ACC112 (cell line): ENCODE results near the gene TOGARAM2.

Experiments used
- H2AFZ ChIP-seq: fragments of 200-600 bp; sonication (generic); one replicate; pipeline ENCODE4 v1.6.0; 2017; ENCODE audit warnings: antibody characterized with exemption, low read length; ENCODE audit not compliant: unreplicated experiment
- H3K27ac ChIP-seq: fragments of 200-600 bp; sonication (generic); 2 replicates; pipeline ENCODE4 v1.5.1; 2014; ENCODE audit warnings: low read depth, mild to moderate bottlenecking, antibody characterized with exemption, low read length, moderate library complexity
- H3K27me3 ChIP-seq: fragments of 200-600 bp; sonication (generic); 2 replicates; pipeline ENCODE4 v1.6.1; 2014; ENCODE audit warnings: mild to moderate bottlenecking, antibody characterized with exemption, low read length, moderate library complexity, mixed read lengths; ENCODE audit not compliant: insufficient read depth
- H3K36me3 ChIP-seq: fragments of 200-600 bp; sonication (generic); 2 replicates; pipeline ENCODE4 v1.6.1; 2016; ENCODE audit warnings: mild to moderate bottlenecking, antibody characterized with exemption, low read length, moderate library complexity, mixed read lengths; ENCODE audit not compliant: insufficient read depth
- H3K4me1 ChIP-seq: fragments of 200-600 bp; sonication (generic); one replicate; pipeline ENCODE4 v1.6.1; 2016; ENCODE audit warnings: low read length, mixed read lengths; ENCODE audit not compliant: insufficient read depth, unreplicated experiment, control insufficient read depth
- H3K4me3 ChIP-seq: fragments of 200-600 bp; sonication (generic); 2 replicates; pipeline ENCODE4 v1.5.1; 2014; ENCODE audit warnings: mild to moderate bottlenecking, low read depth, low read length
- H3K79me2 ChIP-seq: fragments of 200-600 bp; sonication (generic); one replicate; pipeline ENCODE4 v1.6.0; 2016; ENCODE audit warnings: low read length; ENCODE audit not compliant: control insufficient read depth, unreplicated experiment, insufficient read depth

TOGARAM2 gene

DNA sequence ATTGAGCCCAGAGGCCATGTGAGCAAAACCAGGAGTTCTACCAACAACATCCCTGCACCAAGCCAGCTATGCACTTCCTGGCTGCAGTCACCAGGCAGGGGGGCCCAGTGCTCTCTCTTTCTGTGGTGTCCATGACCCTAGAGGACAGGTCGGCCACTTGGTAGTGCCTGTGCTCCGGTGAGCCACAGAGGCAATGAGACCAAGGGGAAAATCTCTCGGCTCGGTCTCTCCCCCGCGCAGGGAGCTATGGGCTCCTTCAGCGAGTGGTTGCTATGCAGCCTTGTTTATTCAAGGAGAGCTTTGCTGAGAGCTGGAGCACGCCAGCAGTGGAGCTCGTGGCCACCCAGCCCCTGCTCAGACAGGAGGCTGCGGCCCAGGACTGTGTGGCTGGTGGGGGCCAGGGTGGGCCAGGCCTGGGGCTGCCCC is at the start of gene TOGARAM2:
Gene TOGARAM2, plus strand, starts transcription at position 283 of the 426 bp plus-strand sequence. CDS start 13,537 bp downstream, outside the sequence.
- Histone ChIP-seq H3K27me3 (no peaks in the 10 kb centered on the region), H3K27ac (no peak within 1 kb of the TSS), H3K36me3 (no peaks in the 10 kb centered on the region), H2AFZ (no peak within 1 kb of the TSS), H3K4me1 (no peaks in the 10 kb centered on the region), H3K79me2 (no peaks in the 10 kb centered on the region), H3K4me3 (no peak within 1 kb of the TSS)

DNA sequence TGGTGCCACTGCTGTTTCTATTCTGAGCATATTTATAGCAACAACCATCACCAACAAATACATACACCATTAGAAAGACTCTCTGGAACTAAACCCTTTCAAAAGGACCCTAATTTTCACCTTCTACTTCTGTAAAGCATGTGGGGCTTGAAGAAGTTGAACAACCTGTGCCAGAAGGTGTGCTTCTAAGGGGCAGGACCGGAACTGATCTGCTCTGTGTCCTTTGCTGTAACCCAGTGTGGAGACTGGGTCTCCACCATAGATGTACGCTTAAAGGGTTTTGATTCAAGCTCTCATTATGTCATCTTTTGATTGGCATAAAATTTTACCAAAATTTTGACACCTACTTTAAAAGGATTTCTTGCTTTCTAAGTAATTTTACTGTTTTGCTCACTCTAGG is 46.3 kb upstream of the TOGARAM2 start:
- Histone ChIP-seq H3K4me3 (no peak overlapping the region), H3K79me2 (peaks cover 32% of the 10 kb centered on the region), H3K4me1 (peaks cover 3% of the 10 kb centered on the region), H3K27ac (no peak overlapping the region), H3K27me3 (no peaks in the 10 kb centered on the region), H2AFZ (no peak overlapping the region), H3K36me3 (peaks cover 51% of the 10 kb centered on the region)

DNA sequence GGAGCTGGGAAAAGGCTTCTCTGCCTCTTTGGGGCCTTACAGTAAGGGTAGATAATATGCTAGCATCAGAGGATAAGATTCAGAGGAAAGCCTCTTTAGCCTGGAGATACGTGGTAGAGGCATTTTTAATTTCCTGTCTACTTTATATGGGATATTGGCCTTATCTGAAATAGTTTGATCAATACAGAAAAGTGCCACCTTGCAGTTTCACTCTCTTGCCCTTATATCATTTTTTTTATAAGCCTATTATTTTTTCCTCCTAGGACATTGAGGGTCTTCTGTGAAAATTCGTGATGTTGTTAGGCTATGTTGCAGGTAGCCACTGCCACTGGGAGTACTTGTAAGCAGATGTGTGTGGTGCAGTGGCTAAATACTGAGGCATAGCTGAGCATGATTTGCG is 40.1 kb upstream of the TOGARAM2 start:
- peaks cover 52% of the 10 kb centered on the region for H3K36me3 ChIP-seq
- H3K4me1 ChIP-seq, result no peaks in the 10 kb centered on the region
- no peak overlapping the region for H3K4me3 ChIP-seq
- no peak overlapping the region for H3K27ac ChIP-seq
- no peaks in the 10 kb centered on the region for H3K27me3 ChIP-seq
- no peak overlapping the region for H2AFZ ChIP-seq
- H3K79me2 ChIP-seq, result peaks cover 8% of the 10 kb centered on the region

GRCh38 chr2:28944535-28945248 is 36.4 kb upstream of the TOGARAM2 start:
- Histone ChIP-seq H3K27ac (no peak overlapping the region), H3K79me2 (no peaks in the 10 kb centered on the region), H3K27me3 (no peaks in the 10 kb centered on the region), H3K36me3 (peaks cover 63% of the 10 kb centered on the region), H3K4me1 (no peaks in the 10 kb centered on the region), H2AFZ (no peak overlapping the region), H3K4me3 (no peak overlapping the region)

DNA sequence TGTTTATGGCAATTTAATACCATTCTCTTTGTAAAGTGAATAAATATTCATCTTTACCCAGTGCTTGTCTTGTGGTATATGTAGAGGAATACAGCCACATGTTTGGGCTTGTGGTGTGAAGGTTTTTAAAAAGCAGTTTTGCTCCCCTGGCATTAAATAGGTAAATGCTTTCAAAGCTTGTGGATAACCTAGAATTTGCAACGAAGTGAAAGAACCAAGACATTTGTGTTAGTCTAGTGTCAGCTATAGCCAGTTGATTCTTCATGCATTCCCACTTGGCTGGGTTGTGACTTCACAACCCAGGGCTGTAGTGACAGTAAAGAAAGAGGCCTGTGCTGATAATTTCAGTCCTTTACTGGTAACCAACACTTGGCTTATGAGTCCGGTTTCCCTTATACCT is 32.9 kb upstream of the TOGARAM2 start:
- Histone ChIP-seq H3K4me3 (no peak overlapping the region), H3K4me1 (peaks cover 27% of the 10 kb centered on the region), H3K27ac (no peak overlapping the region), H3K79me2 (no peaks in the 10 kb centered on the region), H3K27me3 (no peaks in the 10 kb centered on the region), H2AFZ (no peak overlapping the region), H3K36me3 (peaks cover 50% of the 10 kb centered on the region)

GRCh38 chr2:28949190-28949589 is 31.9 kb upstream of the TOGARAM2 start:
- peaks cover 41% of the 10 kb centered on the region for H3K36me3 ChIP-seq
- no peaks in the 10 kb centered on the region for H3K27me3 ChIP-seq
- H3K4me3 ChIP-seq, result no peak overlapping the region
- H3K79me2 ChIP-seq, result no peaks in the 10 kb centered on the region
- H2AFZ ChIP-seq, result no peak overlapping the region
- H3K4me1 ChIP-seq, result peaks cover 27% of the 10 kb centered on the region
- no peak overlapping the region for H3K27ac ChIP-seq

DNA sequence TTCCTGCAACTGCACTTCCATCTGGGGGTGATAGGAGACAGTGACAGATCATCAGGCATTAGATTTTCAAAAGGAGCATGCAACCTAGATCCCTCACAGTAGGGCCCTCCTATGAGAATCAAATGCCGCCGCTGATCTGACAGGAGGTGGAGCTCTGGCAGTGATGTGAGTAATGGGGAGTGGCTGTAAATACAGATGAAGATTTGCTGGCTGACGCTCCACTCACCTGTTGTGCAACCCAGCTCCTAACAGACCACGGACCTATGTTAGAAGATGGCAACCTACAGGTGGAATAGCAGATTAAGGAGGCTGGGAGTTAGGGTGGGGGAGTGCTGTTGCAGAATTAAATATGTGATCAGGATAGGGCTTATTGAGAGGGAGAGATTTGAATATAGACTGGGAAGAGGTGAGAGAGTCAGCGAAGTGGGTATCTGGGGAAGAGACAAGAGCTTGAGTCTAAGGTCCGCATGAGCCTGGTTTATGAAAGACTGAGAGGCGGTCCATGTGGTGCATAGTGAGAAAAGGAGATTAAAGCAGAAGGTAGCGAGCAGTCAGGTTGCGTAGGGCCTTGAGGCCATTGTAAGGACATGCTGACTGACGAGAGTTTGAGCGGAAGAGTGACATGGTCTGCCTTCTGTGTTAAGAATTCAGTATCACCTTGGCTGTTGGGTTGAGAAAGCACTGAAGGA is 31.3 kb upstream of the TOGARAM2 start:
- Histone ChIP-seq H2AFZ (no peak overlapping the region), H3K27ac (no peak overlapping the region), H3K4me1 (peaks cover 27% of the 10 kb centered on the region), H3K79me2 (no peaks in the 10 kb centered on the region), H3K27me3 (no peaks in the 10 kb centered on the region), H3K4me3 (no peak overlapping the region), H3K36me3 (peaks cover 39% of the 10 kb centered on the region)

DNA sequence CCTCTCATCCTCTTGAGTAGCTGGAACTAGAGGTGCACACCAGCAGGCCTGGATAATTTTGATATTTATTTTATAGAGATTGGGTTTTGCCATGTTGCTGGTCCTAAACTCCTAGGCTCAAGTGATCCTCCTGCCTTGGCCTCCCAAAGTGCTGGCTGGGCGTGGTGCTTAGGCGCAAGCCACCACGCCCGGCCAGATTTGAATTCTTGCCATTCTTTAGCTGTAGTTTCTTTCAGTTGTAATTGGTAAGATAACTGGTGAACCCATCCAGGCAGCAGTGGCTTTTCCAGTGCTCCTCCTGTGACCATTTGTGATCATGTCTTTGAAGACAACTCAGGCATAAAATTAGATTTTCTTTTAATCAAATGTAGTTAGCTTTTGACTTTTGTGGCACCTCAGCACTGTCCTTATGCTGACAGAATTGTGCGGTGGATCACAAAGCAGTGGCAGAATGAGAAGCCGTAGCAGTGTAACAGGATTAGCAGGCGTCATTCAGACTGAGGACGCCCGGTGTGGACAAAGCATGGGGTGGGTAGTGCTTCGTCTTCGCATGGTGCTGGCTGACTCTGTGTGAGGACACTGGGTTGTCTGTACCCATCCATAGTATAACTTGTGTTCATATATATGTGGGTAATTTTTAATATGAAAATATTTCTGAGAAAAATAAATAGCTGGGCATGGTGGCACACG is 30.0 kb upstream of the TOGARAM2 start:
- Histone ChIP-seq H3K27me3 (no peaks in the 10 kb centered on the region), H2AFZ (no peak overlapping the region), H3K27ac (peak overlapping the region; percentile 84), H3K36me3 (peaks cover 27% of the 10 kb centered on the region), H3K4me1 (peaks cover 27% of the 10 kb centered on the region), H3K79me2 (no peaks in the 10 kb centered on the region), H3K4me3 (no peak overlapping the region)

DNA sequence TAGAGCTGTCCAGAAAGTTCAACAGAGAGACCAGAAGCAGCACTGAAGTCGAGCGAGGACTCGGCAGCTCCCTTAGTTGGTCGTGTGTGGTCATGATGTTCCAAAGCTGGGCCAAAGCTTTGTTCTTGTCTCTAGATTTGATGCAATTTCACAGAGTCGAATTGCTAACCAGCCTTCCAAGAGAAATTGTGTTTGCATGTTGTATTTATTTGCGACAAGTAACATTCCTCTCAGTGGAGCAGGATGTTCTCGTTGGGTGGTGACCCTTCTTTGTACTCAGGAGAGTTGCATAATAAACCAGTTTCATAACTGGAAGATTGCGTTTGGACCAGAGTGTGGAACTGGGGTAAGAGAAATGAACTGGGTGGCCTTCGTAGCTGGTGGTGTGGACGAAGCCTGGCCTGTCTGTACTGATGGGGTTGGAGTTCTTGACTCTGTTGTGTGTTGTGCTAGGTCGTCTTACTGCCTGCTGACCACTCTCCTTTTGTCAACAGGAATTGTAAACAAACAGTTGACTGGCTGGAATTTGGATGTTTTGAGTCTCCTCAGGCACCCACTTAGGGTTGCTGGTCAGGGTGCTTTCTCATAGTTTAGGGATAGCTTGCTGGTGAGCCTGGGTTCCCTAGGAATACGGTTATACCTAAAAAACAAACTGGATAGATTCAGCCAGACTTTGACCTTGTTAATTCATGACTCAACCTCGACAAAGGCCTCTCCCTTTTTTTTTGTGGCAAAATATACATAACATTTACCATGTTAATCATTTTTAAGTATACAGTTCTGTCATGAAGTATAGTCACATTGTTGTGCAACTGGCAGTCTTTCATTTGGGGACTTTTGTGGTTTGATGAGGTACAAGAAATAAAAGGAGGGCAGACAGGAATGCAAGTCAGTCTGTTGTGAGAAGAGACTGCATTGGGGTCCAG is 28.9 kb upstream of the TOGARAM2 start:
- Histone ChIP-seq H3K36me3 (peaks cover 20% of the 10 kb centered on the region), H3K27me3 (no peaks in the 10 kb centered on the region), H3K79me2 (no peaks in the 10 kb centered on the region), H2AFZ (no peak overlapping the region), H3K4me1 (peaks cover 27% of the 10 kb centered on the region), H3K4me3 (peak overlapping the region; percentile 46; the same call in 1 of the 2 replicates), H3K27ac (peak overlapping the region; percentile 84)

GRCh38 chr2:28952836-28953211 is 28.3 kb upstream of the TOGARAM2 start:
- Histone ChIP-seq H3K4me3 (no peak overlapping the region), H2AFZ (no peak overlapping the region), H3K36me3 (peaks cover 17% of the 10 kb centered on the region), H3K27me3 (no peaks in the 10 kb centered on the region), H3K79me2 (no peaks in the 10 kb centered on the region), H3K4me1 (peaks cover 27% of the 10 kb centered on the region), H3K27ac (peak overlapping the region; percentile 84)
